Measurements from ENCODE around the gene OBSCN.
"Not testable (repeated sequence)": the region's sequence is repeated elsewhere in the genome, so short reads cannot be mapped to it uniquely, and the experiment has no call there.

Gene OBSCN

DNA sequence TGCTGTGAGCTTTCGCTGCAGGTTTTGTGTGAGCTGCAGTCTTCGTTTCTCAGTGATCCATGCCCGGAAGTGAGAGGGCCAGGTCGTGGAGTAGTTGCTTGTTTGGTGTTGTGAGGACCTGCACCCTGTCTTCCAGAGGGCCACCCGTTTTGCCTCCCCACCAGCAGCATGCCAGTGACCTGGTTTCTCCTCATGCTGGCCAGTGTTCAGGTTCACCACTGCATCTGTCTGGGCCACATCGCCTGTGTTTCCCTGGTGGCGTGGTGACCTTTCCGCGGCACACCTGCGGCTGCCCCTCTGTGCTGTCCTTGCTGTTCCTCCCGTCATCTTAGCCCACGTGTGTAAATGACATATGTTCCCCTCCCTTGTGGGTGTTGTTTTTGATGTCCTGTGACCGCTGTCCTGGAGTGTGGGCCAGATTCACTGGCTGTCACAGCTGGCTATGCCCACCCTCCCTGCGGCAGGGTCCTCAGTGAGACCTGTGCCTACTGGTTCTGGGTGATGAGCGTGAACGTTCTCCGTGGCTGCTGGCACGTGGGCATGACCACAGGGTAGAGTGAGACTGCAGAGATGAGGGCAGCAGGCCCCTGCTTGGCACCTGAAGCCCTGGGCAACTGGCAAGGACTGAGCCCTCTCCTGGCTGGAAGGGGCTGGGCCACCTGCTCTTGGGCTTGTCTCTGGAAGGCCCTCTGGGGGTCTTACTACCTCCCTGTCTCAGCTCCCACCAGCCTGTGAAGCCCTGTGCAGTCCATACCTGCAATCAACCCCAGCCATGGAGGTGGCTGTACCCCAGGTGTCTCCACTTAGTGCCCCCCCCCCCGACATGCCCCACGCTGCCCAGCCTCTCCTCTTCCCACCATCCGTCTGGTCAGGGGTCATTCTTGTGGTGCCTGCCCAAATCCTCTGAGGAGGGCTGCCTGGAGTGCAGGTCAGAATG lies 35.0 kb upstream of the OBSCN start:
- DNase-seq (ENCODE audit: low read depth in 2 of 2) = no peak

DNA sequence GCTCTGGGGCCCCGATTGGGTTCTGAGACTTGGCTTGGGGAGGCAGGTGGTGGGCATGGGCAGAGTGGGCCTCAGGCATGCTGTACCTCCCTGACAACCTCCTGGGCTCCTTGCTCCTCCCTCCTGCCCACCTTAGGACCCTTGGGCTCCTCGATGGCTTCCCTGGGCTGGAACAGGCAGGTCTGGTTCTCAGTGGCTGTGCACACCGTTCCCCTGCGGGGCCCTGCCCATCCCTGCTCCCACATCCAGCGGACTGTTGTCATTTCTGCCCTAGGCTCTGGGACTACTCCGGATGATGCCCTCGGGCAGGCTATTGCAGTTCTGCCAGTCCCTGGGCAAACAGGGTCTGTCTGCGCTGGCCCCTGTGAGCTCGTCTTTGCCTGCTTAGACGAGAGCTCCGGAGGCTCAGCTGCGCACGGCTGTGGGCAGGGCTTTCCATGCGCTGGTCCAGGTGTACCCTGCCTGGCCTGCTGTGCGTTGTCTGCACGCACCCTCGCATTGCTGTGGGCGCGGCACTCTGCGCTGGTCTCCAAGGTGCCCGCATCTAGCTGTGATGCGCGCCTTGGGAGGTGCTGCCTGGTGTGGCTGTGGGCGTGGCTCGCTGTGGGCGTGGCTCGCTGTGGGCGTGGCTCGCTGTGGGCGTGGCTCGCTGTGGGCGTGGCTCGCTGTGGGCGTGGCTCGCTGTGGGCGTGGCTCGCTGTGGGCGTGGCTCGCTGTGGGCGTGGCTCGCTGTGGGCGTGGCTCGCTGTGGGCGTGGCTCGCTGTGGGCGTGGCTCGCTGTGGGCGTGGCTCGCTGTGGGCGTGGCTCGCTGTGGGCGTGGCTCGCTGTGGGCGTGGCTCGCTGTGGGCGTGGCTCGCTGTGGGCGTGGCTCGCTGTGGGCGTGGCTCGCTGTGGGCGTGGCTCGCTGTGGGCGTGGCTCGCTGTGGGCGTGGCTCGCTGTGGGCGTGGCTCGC lies 34.0 kb upstream of the OBSCN start:
- DNase-seq (ENCODE audit: low read depth in 2 of 2) = not testable (repeated sequence)

DNA sequence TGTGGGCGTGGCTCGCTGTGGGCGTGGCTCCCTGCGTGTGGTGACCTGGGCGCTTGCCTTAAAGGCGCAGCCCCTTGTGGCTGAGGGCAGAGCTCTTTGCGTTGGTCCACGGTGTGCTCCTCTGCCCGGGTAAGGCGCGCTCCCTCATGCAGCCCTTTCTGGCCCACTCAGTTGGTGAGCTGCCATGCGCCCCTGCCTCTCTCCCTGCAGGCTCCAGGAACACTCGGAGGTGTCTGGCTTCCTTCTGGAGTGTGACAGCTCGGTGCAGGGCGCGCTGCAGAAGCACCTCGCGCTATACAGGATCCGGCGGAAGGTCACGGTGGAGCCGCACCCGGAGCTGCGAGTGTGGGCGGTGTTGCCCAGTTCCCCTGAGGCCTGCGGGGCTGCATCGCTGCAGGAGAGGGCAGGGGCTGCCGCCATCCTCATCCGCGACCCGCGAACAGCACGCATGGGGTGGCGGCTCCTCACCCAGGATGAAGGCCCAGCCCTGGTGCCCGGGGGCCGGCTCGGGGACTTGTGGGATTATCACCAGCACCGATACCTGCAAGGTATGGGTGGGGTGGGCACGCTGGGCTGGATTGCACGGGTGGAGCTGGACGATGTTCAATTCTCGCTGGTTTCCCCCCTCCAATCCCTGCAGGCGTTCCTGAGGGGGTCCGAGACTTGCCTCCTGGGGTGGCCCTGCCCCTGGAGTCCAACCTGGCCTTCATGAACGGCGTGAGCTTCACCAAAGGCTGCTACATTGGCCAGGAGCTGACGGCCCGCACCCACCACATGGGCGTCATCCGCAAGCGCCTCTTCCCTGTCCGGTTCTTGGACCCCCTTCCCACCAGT lies 33.1 kb upstream of the OBSCN start:
- no peak for DNase-seq (ENCODE audit: low read depth in 2 of 2)

DNA sequence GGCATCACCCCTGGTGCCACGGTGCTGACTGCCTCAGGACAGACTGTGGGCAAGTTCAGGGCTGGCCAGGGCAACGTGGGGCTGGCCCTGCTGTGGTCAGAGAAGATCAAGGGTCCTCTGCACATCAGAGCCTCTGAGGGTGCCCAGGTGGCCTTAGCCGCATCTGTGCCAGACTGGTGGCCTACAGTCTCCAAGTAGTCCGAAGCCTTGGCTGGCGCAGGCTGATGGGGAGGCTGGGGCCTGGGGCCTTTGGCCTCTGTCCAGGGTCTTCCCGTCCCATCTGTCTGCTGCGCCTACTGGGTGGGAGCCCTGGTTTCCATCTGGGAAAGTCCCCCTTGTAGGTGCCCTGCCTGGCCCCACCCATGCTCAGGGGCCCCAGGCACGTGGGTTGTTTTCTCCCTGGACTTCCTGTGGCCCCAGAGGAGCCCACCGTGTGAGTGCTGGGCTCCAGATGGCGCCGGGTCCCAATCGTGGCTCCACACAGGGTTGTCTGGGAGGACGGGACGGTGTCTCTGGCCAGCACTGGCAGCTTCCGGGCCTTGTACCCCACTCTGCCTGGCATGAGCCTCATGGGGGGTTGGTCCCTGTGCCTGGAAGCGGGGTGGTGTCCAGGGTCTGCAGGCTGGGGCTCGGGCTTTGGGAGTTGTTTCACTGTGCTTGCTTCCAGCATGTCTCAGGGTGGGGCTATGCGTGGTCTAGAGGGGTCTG lies 32.4 kb upstream of the OBSCN start:
- no peak for DNase-seq (ENCODE audit: low read depth in 2 of 2)

DNA sequence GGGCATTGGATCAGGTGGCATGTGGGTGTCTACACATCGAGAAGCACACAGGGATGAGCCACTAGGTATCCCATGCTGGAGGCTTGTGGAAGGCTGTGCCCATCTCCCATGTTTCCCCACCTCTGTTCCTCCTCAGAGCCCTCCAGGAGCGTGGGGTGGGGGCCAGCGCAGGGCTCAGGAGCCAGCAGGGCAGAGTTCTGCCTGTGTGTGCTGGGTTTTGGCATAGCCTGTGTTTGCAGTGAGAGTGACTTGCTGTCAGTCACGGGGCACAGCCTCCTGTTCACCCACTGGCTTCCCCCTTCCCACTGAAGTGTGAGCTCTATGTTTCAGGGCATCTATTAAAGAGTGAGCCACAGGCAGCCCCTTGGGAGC lies 31.8 kb upstream of the OBSCN start:
- DNase-seq (ENCODE audit: low read depth in 2 of 2) = no peak

DNA sequence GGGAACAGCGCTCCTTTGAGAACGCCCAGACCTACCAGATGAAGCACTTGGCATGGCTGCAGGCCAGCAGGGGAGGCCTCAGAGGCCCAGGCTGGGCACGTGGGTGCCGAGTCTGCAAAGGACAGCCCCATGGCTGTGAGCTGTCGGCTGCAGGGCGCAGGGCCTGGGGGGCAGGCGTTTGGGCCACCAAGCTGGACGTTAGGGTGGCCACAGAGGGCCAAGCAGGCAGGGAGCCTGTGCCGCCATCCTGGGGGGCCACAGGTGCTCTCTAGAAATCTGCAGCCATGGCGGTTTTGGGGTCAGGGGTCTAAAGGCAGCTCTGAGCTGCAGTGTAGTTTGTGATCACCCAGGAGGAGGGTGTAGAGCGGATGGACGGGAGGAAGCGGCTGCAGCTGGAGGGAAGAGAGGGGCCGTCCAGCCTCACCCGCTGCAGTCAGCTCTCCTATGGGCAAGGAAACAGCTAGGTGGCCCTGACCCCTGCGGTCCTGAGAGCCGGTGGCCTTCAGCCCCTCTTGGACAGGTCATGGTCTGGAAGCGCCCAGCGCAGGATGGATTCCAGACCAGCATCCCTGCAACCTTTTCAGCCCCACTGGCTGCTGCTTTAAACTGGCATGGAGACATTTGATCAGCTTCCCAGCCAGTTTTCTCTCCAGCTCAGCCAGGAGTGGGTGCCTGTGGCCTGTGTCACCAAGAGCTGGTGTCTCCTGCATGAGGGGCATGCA lies 31.2 kb upstream of the OBSCN start:
- DNase-seq (ENCODE audit: low read depth in 2 of 2) = no peak

DNA sequence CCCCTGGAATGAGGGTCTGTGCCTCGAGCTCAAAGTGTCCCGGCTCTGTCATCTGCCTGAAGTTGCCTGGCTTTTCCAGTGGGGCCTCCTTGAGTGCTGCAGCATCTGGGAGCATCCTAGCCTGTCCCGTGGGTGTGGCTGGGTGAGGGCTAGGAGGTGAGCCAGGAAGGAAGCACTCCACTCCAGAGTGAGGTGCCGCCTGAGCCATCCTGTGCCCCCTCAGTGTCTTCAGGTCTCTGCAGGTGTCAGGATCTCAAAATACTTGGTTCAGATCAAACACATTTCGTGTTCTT lies 30.7 kb upstream of the OBSCN start:
- DNase-seq (ENCODE audit: low read depth in 2 of 2) = no peak

DNA sequence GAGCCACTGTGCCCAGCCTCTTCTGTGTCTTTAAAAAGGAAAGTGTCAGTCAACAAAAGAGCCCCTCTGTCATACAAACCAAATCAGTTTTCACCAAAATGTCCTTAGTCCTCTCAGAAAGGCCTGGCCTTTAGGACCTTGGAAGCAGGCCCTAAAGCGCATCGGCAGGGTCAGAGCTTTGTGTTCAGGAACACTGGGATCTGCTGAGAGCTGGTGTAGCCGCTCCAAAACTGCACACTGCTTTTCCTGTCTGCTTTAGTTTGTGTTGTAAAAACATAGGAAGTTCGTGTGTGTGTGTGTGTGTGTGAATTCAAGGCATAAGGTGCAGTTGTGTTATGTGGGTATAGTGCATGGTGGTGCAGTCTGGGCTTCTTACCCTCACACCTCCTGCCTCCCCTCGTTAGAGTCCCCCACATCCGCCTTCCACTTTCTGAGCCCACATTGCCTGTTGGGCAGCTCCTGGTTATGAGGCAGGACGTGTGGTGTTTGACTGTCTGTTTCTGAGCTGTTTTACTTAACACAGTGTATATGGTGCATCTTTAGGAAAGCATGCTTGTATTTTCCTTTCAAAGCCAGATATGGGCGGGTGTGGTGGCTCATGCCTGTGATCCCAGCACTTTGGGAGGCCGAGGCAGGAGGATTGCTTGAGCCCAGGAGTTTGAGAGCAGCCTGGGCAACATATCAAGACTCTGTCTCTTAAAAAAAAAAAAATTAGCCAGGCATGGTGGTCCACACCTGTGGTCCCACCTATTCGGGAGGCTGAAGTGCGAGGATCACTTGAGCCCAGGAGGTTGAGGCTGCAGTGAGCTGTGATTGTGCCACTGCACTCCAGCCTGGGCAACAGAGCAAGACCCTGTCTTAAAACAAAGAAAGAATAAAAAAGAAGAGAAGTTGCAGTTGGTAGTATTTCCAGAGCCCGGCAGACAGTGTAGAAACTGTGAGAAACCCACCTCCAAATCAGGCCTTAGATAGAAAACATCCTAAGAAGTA lies 29.8 kb upstream of the OBSCN start:
- DNase-seq (ENCODE audit: low read depth in 2 of 2) = no peak

DNA sequence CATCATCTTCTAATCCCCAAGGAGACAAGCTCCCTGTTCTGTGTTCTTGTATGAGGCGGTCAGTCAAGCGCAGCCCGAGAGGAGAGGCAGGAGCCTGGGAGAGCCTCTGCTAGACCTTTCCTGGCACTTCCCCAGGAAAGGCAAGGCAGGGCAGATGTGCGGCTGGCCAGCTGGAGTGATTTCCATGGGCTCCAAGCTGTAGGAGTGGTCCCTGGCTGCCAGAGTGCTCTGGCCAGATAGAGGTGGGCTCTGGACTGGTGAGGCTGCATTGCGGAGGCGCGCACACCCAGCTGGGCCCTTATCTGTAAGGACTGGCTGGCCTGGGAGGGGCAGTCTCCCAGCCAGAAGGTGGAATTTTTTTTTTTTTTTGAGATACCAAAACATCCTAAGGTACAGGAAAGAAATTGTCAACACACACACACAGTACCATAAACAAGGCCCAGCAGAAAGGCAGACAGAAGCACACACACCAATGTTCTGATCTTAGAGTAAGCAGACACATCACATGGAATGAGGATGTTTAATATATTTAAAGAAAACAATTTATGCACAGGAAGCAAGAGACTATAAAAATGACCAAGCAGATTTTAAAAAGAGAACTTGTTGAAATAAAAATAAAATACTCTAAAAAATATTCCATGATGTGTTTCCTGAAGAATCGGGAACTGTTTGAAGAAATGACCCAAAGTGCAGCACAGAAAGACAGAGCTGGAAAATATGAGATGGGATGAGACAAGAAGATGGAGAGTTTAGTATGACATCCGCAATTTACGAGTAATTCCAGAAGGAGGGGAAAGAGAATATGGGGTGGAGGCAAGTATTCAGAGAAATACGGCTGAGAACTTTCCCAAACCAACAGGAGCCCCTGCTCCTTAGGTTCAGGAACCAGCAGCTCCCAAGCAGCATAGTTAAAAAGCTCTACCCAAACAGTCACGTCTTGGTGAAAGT lies 28.8 kb upstream of the OBSCN start:
- DNase-seq (ENCODE audit: low read depth in 2 of 2) = no peak

DNA sequence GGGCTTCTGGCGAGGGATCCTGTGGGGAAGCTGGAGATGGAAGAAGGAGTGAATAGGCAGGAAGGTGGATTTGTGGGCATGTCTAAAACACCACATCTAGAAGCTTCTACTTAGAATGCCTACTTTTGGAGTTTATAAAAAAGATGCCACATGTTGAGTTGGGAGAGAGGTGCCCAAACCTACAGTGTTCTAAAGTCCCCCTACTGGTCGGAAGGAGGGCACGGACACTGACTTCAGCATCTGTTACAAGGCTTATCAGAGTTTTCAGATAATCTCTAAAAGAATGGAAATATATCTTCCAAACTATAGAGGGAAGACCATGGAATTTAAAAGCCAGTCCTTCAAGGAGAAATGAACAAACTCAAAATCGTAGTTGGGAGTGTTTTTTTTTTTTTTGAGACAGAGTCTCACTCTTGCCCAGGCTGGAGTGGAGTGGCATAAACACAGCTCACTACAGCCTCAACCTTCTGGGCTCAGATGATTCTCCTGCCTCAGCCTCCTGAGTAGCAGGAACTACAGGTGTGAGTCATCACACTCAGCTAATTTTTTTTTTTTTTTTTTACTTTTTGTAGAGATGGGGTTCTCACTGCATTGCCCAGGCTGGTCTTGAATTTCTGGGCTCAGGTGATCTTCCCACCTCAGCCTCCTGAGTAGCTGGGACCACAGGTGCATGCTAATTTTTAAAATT lies 27.4 kb upstream of the OBSCN start:
- DNase-seq (ENCODE audit: low read depth in 2 of 2) = no peak

DNA sequence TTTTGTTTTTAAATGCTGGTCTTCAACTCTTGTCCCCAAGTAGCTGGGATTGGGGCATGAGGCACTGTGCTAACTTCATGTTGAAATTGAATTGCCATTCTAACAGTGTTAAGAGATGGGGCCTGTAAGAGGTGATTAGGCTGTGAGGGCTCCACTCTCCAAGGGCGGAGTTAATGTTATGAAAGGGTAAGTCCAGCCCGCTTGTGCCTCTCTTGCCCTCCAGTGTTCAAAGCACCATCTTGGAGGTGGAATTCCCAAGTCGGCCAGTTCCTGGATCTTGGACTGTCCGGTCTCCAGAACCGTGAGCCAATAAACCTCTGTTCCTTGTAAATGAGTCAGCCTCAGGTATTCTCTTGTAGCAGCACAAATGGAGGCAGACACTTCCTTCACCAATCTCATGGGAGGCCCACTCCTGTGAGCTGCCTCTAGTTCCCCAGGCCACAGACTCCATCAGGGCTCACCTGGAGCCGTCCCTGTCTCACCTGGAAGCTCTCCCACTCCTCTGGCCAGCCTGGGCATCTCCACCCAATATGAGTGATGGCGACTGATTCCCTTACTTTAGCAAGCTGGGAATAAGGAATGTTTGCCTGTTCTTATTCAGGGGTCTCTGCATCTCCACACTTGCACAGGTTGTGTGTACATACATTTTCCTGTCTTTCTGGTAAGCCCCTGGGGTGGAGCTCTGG lies 26.7 kb upstream of the OBSCN start:
- no peak for DNase-seq (ENCODE audit: low read depth in 2 of 2)

DNA sequence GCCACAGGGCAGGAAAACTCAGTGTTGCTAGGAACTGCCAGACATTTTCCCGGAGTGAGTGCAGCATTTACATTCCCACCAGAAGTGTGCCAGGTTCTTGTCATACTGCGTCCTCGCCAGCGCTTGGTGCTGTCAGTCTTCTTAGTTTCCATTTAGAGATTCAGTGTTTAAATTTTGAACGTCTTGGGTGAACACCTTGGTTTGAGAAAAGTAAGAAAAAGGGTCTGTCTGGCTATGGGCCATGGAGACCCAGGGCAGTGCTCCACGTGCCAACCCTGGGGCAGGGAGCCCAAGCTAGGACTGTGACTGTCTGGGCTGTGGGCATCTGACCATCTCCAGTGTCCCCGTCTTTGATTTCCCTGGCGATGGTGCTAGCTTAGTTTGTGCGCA lies 26.2 kb upstream of the OBSCN start:
- no peak for DNase-seq (ENCODE audit: low read depth in 2 of 2)

DNA sequence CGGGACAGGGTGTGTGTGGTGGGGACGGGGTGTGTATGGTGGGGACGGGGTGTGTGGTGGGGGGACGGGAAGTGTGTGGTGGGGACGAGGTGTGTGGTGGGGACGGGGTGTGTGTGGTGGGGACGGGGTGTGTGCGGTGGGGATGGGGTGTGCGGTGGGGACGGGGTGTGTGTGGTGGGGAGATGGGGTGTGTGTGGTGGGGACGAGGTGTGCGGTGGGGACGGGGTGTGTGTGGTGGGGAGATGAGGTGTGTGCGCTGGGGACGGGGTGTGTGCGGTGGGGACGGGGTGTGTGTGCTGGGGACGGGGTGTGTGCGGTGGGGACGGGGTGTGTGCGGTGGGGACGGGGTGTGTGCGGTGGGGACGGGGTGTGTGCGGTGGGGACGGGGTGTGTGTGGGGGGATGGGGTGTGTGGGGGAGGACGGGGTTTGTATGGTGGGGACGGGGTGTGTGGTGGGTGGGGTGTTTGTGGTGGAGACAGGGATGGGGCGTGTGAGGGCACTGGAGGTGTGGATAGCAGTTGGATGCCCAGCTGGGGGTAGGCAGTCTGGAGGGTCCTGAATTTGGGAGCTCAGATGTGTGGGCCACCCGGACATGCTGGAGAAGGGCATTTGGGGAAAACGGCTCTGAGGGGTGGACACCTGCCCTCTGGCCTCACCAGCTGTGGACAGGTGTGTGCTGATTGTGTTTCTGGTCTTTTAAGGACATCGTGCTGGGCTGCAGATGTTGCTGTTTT lies 25.4 kb upstream of the OBSCN start:
- no peak for DNase-seq (ENCODE audit: low read depth in 2 of 2)

DNA sequence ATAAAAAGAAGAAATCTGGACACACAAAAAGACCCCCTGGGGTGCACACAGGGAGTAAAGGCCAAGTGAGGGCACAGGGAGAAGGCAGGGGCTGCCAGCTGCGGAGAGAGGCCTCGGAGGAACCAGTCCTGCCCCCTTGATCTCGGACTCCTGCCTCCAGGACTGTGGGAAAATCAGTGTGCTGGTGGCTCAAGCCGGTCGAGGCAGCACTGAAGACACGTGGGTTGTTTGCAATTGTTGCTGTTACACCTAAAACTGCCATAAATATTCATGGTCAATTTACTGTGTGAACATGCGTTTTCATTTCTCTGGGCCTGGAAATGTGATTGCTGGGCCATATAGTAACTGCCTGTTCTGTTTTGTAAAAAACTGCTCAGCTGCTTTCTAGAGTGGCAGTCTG lies 23.7 kb upstream of the OBSCN start:
- no peak for DNase-seq (ENCODE audit: low read depth in 2 of 2)

DNA sequence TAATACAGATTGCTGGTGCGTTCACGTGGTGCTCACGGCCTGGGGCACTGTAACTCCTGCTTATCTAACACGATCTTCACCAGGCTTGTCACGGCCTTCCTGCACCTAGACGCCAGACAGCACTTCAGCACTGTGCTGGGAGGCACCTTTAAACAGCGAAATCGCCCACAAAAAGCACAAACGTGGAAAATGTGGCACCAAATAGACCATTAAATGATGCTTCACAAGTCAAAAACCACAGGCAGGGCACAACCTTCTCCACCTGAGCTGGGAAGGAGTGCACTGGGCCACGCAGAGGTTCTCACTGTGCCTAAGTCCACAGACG lies 22.2 kb upstream of the OBSCN start:
- no peak for DNase-seq (ENCODE audit: low read depth in 2 of 2)

DNA sequence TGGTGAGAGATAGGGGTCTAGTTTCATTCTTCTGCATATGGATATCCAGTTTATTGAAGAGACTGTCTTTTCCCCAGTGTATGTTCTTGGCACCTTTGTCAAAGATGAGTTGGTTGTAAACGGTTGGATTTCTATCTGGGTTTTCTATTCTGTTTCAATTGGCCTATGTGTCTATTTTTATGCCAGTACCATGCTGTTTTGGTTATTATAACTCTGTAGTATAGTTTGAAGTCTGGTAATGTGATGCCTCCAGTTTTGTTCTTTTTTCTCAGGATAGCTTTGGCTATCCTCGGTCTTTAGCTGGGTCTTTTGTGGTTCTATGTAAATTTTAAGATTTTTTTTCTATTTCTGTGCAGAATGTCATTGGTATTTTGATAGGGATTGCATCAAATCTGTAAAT lies 19.6 kb upstream of the OBSCN start:
- not testable (repeated sequence) for DNase-seq (ENCODE audit: low read depth in 2 of 2)

DNA sequence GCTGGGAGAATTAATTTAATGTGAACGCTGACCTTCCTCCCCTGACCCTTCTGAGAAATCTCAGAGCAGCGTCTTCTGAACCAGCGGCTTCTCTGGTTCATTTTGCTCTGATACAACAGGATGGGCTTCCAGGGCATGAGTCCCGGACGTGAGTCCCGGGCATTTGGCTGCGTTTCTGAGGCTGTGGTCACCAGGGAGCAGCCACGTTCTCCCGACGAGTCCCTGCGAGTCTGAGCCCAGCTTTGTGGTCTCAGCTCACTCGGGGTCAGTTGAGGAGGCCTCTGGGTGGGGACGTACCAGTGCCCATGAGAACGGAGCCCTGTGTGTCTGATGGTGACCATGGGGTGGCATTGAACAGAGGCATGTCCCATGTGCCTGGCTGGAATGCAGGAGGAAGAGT lies 17.7 kb upstream of the OBSCN start:
- no peak for DNase-seq (ENCODE audit: low read depth in 2 of 2)

Data from activated CD4-positive, alpha-beta T cell treated with anti-CD3 and anti-CD28 coated beads for 24 hours (primary cell).